Measurements from ENCODE around the gene NUP85. TPM values are rescaled to one million over a fixed set of nuclear protein-coding genes. Genes with fewer than 3 reads are reported as not detected.

The NUP85 gene
- polyA plus RNA-seq, 2 of the 4 experiments (the other 2 are of a cell fraction): 83.4 to 110 TPM

DNA sequence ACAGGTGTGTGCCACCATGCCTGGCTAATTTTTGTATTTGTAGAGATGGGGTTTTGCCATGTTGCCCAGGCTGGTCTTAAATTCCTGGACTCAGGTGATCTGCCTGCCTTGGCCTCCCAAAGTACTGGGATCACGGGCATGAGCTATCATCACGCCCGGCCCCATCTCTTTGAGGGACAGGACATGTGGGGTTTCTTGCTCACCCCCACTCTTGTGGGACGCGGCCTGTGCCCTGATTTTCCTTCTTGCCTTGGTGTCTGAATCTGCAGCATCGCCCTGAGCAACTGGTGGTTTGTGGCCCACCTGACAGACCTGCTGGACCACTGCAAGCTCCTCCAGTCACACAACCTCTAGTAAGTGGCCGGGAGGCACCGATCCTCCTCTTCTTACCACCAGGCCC is 25.6 kb downstream of the NUP85 start (continued):
- TF ChIP-seq, protein P1, sequence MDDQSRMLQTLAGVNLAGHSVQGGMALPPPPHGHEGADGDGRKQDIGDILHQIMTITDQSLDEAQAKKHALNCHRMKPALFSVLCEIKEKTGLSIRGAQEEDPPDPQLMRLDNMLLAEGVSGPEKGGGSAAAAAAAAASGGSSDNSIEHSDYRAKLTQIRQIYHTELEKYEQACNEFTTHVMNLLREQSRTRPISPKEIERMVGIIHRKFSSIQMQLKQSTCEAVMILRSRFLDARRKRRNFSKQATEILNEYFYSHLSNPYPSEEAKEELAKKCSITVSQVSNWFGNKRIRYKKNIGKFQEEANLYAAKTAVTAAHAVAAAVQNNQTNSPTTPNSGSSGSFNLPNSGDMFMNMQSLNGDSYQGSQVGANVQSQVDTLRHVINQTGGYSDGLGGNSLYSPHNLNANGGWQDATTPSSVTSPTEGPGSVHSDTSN (IDR thresholded peaks at IDR 0.05): no peak
- no peak for TF ChIP-seq FOSB (CRISPR knock-in tag; IDR thresholded peaks at IDR 0.05)

DNA sequence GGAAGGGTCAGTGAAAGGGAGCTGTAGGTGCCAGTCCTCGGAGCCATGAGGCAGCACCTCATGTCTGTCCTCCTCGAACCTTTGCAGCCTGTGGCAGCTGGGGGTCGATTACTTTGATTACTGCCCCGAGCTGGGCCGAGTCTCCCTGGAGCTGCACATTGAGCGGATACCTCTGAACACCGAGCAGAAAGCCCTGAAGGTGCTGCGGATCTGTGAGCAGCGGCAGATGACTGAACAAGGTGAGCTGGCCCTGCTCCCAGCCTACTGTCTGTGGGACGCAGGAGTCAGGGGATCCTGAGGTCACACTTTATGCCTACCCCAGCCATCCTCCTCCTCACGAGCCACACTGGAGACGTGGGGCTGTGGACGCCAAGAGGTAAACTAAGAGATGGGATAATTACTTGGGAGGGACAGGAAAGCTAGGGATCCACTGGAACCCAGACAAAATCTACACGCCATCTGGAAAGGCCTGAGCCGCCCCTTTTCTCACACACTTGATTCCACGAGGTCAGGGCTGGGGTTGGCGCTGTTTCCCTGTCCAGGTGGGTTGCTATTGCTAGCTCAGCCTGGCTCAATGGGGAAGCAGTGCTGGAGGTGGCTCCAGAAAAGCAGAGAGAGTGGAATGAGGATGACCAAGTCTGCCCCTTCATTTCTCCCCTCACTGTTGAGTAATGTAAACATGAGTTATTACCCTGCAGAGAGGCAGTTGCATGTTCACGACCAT is 26.4 kb downstream of the NUP85 start:
- H3K27ac ChIP-seq: no peak overlapping the region
- no peak overlapping the region for H3K4me2 ChIP-seq
- DNase-seq (ENCODE audit: low read depth in 1 of 2, low spot score in 1 of 2) (no peak), FAIRE-seq (no peak), ATAC-seq (no peak)
- CTCF ChIA-PET: interaction anchor here (0.6 to 15.8 kb wide), 13 partner anchors 9 to 313 kb away, joined by 3 to 223 read pairs (median 3); partner anchors contain the start of gene MIF4GD
- POLR2A ChIA-PET: interaction anchor here (0.8 kb wide), 1 partner anchor 8 kb away, joined by 3 read pairs; no protein-coding TSS in a partner anchor
- H3K4me3 ChIP-seq: no peak overlapping the region
- no peaks in the 10 kb centered on the region for H3K9me3 ChIP-seq
- TF ChIP-seq FOSB (CRISPR knock-in tag; IDR thresholded peaks at IDR 0.05) (no peak), POLR2A (IDR thresholded peaks at IDR 0.05; ENCODE audit: low read length) (peak; percentile 14; the same call in 1 of the 2 replicates)
- H3K4me1 ChIP-seq: no peaks in the 10 kb centered on the region
- 94% methylated on average over 18 of the region's 18 CpGs for WGBS (ENCODE audit: missing lambda C conversion rate)

DNA sequence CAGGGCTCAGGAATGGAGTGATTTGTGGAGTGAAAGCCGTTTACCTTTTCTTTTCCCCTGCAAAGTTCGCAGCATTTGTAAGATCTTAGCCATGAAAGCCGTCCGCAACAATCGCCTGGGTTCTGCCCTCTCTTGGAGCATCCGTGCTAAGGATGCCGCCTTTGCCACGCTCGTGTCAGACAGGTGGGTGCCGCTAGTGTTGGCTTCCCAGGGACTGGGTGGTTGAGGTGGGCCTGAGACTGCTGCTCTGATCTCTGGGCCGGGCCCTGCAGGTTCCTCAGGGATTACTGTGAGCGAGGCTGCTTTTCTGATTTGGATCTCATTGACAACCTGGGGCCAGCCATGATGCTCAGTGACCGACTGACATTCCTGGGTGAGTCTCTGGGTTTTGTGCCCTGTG is 27.3 kb downstream of the NUP85 start:
- no peak for ATAC-seq
- Histone ChIP-seq H3K27ac (no peak overlapping the region), H3K4me2 (no peak overlapping the region), H3K4me1 (no peaks in the 10 kb centered on the region), H3K4me3 (no peak overlapping the region), H3K9me3 (no peaks in the 10 kb centered on the region)
- WGBS (ENCODE audit: missing lambda C conversion rate): 94% methylated on average over 13 of the region's 13 CpGs
- no peak for TF ChIP-seq RAD21 (conservative IDR thresholded peaks at IDR 0.05 in 1 of 2, IDR thresholded peaks at IDR 0.05 in 1 of 2)
- TF ChIP-seq NPAS2 (CRISPR knock-in tag; IDR thresholded peaks at IDR 0.05; ENCODE audit: borderline replicate concordance): no peak
- TF ChIP-seq, protein P1 (IDR thresholded peaks at IDR 0.05): no peak
- TF ChIP-seq PHF8 (IDR thresholded peaks at IDR 0.05; ENCODE audit: borderline replicate concordance, low read depth): no peak
- TF ChIP-seq, protein P2, sequence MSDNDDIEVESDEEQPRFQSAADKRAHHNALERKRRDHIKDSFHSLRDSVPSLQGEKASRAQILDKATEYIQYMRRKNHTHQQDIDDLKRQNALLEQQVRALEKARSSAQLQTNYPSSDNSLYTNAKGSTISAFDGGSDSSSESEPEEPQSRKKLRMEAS (IDR thresholded peaks at IDR 0.05): no peak
- no peak for TF ChIP-seq POLR2AphosphoS2 (conservative IDR thresholded peaks at IDR 0.05; ENCODE audit: low read length)
- no peak for TF ChIP-seq ESRRA (IDR thresholded peaks at IDR 0.05; ENCODE audit: borderline replicate concordance, low read length)
- no peak for TF ChIP-seq HOXB5 (CRISPR knock-in tag; IDR thresholded peaks at IDR 0.05)
- no peak for TF ChIP-seq EP300 (IDR thresholded peaks at IDR 0.05)
- no peak for TF ChIP-seq FOSB (CRISPR knock-in tag; IDR thresholded peaks at IDR 0.05)
- TF ChIP-seq CHD4 (IDR thresholded peaks at IDR 0.05; ENCODE audit: borderline replicate concordance): no peak
- TF ChIP-seq, protein P3, sequence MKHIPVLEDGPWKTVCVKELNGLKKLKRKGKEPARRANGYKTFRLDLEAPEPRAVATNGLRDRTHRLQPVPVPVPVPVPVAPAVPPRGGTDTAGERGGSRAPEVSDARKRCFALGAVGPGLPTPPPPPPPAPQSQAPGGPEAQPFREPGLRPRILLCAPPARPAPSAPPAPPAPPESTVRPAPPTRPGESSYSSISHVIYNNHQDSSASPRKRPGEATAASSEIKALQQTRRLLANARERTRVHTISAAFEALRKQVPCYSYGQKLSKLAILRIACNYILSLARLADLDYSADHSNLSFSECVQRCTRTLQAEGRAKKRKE (CRISPR knock-in tag; IDR thresholded peaks at IDR 0.05; ENCODE audit: low read depth): no peak
- no peak for TF ChIP-seq CEBPB (IDR thresholded peaks at IDR 0.05)
- no peak for TF ChIP-seq POLR2A (IDR thresholded peaks at IDR 0.05; ENCODE audit: low read length)
- TF ChIP-seq, protein P4, sequence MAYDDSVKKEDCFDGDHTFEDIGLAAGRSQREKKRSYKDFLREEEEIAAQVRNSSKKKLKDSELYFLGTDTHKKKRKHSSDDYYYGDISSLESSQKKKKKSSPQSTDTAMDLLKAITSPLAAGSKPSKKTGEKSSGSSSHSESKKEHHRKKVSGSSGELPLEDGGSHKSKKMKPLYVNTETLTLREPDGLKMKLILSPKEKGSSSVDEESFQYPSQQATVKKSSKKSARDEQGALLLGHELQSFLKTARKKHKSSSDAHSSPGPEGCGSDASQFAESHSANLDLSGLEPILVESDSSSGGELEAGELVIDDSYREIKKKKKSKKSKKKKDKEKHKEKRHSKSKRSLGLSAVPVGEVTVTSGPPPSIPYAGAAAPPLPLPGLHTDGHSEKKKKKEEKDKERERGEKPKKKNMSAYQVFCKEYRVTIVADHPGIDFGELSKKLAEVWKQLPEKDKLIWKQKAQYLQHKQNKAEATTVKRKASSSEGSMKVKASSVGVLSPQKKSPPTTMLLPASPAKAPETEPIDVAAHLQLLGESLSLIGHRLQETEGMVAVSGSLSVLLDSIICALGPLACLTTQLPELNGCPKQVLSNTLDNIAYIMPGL (CRISPR knock-in tag; IDR thresholded peaks at IDR 0.05; ENCODE audit: borderline replicate concordance): no peak
- TF ChIP-seq FOSL2 (IDR thresholded peaks at IDR 0.05): no peak
- no peak for TF ChIP-seq FOSL2 (CRISPR knock-in tag; IDR thresholded peaks at IDR 0.05)
- no peak for TF ChIP-seq CBX2 (IDR thresholded peaks at IDR 0.05; ENCODE audit: borderline replicate concordance, low read depth)
- no peak for TF ChIP-seq HEYL (CRISPR knock-in tag; IDR thresholded peaks at IDR 0.05)
- DNase-seq (ENCODE audit: low read depth in 1 of 2, low spot score in 1 of 2): no peak
- ChIA-PET POLR2A (no interaction called here), CTCF (interaction anchor here (1.0 to 15.8 kb wide), 9 partner anchors 8 to 313 kb away, joined by 3 to 223 read pairs (median 4); partner anchors contain the start of gene MIF4GD)
- FAIRE-seq: no peak

Measured in A549 (cell line).